Stimulated activated CD8-positive, alpha-beta memory T cell treated with anti-CD3 and anti-CD28 coated beads, Interleukin-7, amount 100 ng/mL, for 1 hour (primary cell): ENCODE data around the gene ANGPTL7.
"Not testable (repeated sequence)": the region's sequence is repeated elsewhere in the genome, so short reads cannot be mapped to it uniquely, and the experiment has no call there.

Experiments used
- DNase-seq, 2 donors: peaks; one replicate each; pipeline ENCODE4 v3.0.0-alpha.2; 2020; ENCODE audit warnings: low read depth in 2 of 2

The ANGPTL7 gene

DNA sequence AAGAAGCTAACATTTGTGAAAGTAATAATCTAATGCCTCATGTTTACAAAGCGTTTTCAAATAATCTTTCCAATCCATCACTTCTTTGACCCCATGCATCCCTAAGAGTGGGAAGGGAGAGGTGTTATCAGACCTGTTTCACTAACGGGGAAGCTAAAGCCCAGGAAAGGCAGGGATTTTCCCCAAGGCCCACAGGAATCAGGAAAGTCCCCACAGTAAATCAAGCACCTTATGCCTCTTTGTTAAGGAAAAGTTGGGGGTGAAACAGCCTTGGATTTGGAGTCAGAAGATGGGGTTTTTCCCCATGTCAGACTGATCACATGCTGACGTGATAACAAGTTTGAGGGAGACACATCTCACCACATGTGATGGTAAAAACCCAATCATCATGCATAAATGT is 20.0 kb upstream of the ANGPTL7 start:
- no peak for DNase-seq

DNA sequence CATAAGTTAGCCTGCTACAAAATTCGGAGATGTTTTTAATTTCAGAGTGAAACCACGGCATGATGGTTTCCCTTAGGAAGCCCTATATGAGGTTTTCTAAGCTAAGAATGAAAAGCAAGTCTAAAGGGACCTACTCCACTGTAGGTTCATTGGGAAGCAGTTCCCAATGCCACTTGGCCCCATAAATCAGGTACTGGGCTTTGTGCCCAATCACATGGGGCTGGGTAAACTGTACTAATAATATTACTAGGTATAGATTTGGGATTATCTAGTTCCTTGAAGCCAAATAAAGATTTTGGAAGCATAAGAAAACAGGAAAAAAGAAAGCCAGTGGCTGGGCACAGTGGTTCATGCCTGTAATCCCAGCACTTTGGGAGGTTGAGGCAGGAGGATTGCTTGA is 19.1 kb upstream of the ANGPTL7 start:
- no peak for DNase-seq

DNA sequence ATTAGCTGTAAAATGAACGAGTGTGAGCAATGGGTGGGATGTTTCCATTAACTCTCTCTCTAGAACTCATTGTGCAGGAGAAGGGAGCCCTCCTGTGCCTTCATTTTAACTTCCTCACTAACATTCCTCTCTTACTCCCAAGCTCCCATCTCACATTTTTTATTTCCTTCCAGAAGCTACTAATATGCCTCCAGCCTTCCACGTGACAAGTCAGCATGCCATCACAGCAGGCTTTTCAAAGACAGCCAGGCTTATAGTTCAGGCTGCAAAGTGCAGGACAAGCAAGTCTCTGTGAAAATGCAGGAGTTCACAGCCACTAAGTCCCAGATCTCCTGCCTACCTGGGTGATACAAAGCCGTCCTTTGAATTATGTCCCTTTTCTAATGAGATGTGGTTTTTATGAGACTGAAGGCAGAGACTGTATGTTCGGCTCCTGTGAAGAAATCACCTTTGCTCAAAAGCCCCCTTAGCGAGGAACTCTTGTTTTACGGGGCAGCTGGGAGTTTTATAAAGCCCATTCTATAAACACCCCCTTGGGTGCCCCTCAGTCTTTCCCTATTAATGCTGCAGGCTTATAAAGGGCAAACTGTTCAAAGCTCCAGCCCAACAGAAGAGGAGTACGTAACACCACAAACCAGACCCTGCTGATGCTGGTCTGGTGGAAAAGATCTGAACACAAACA is 14.8 kb upstream of the ANGPTL7 start:
- no peak for DNase-seq

DNA sequence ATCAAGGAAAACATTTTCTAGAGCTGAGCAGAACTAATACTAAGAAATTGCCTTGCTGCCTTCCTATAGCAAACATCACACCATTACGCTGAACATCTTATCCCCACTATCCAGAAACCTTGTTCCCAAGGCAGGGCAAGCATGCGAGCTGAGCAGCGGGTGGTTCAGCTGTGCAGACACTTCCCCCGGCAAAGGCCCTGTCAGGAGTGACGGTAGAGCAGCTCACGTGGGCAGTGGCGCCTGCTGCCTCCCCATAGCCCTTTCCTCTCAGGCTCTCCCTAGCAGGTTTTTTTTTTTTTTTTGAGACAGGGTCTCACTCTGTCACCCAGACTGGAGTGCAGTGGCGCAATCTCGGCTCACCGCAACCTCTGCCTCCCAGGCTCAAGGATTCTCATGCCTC is 13.7 kb upstream of the ANGPTL7 start:
- no peak for DNase-seq

DNA sequence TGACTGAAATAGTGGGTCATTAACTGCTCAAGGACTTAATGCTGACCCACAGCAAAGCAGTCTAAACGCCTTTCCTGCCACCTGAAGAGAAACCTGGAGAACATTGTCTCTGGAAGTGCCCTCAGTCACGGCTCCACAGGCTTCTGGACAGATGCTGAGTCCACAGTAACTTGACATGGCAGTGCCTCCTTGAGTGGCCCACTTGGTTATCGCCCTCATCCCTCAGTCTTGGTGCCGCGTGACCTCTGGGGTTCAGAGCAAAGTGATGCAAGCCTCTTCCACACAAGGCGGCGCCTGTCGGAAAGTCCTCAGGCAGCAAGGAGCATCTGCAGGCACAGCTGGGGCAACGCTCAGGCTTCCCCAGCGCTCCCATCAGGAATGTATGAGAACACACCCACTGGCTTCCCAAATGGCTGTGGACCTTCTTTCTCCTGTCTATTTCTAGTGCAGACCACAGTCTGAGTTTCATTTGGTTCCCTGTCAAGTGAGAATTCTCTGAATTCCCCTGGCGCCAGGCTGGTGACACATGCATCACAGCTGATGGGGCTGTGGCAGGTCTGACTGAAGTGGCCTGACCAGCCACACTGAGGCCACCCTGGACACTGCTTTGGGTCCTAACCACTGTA is 13.0 kb upstream of the ANGPTL7 start:
- DNase-seq, result no peak

DNA sequence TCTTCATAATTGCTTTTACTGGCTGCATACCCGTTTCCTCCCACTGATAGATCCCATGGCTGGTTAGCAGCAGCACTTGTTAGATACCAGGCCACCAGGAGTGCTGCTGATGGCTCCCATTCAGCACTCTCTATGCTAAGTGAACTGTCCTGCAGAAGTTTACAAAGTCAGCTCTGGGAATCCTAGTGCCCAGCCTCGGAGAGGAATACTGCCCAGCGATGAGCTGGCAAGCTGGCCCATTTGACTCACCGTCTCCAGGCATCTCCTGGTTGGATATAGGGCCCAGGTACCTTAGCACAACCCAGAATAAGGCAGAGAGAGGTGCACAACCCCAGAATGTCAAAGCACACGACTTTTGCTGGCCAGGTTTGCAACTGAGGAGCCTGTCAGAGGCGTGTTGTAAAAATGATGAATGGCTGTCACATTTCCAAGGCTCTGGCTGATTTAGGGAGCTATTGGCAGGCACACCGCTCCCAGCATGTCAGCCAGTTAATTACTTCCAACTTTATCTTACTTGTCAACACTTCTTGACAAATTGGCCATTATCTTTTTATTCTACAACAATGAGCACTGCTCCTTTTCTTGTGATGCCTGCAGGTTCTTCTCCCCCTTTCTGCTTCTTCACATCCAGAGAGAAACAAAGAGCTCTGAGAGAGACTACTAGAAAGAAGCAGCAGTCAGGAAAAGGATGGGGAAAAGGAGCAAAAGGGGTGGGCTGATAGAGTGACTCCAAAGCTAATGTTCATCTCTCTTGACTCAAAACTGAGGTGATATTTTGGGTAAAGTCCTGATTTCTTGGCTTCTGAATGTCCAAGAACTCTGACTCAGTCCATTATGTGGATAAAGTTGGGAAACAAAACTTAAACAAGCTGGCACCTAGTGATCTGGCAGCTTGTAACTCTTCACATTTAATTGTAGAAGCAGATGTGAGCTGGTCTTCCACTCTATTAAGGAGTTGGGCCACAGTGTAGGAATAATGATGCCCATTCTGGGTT is 10.8 kb upstream of the ANGPTL7 start:
- no peak for DNase-seq

DNA sequence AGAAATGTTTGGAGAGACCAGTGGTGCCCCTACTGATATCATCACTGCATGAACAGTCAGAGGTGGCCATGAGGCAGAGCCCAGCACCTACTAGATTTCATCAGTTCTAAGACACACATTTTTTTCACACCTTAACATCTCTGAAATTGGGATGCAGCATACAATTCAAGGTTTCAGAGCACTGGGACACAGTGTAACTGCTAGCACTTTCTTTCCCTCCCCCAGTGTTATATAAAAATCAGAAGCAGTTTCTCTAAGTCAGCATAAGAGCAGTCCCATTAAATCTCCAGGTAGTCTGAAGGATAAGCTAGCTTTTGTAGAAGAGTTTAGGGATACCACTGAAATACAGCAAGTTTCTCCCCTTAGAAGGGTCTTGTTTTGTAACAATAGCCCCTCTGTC is 10.0 kb upstream of the ANGPTL7 start:
- no peak for DNase-seq

DNA sequence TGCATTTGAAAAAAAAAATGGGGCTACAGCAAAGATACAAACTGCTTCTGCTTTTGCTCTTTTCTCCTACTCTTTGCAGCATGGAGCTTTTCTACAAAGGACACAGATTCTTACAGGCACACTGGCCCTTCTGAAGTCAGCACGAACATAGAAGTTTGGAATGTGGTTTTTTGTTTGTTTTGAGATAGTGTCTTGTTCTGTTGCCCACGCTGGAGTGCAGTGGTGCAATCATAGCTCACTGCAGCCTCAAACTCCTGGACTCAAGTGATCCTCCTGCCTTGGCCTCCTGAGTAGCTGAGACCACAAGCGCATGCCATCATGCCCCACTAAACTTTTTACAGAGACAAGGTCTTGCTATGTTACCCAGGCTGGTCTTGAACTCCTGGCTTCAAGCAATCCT is 9.4 kb upstream of the ANGPTL7 start:
- DNase-seq, result not testable (repeated sequence)

DNA sequence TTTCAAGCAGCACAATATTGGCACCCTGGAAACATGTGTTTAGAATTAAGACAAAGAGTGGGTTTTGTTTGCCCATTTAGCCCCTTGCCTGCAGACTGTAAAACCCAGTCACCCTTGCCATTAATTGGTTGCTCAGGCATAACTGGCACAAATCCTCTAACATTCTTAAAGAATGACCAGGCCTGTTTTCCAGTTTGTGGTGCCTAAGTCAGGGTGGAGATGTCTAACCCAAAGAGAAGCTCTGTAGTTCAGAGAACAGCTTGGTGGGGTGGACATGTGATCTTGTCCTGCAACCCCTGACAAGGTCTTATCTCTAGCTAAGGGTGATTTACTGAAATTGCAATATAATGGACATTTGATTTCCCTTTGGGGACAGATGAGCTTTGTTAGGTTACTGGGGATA is 8.8 kb upstream of the ANGPTL7 start:
- no peak for DNase-seq

DNA sequence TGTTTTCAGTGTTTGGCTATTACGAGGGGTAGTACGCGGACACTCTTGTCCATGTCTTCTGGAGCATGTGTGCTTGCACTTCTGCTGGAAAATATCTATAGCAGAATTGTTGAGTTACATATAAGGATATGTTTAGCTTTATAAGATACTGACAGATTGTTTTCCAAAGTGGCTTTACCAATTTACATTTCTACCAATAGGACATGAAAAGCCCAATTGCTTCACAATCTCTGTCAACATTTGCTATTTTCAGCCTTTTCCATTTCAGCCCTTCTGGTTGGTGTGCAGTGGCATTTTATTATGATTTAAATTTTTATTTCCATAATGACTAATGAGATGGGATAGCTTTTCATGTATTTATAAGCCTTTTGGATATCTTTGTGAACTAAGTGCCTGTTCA is 6.3 kb upstream of the ANGPTL7 start:
- DNase-seq, result no peak

DNA sequence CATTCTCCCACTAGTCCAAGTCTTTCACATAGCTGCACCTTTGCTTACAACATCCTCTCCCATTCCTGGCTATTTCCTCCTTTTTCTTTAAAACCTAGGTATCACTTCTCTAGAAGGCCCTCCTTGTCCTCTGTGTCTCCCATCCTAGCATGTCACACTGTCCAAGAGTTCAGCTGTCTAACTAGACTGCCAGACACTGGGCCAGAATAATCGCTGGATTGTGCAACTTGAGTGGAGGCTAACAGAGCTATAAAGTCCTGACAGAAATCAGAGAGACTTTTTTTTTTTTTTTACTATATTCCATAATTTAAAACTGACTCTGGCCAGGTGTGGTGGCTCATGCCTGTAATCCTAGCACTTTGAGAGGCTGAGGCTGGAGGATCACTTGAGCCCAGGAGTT is 4.2 kb upstream of the ANGPTL7 start:
- DNase-seq, result no peak

DNA sequence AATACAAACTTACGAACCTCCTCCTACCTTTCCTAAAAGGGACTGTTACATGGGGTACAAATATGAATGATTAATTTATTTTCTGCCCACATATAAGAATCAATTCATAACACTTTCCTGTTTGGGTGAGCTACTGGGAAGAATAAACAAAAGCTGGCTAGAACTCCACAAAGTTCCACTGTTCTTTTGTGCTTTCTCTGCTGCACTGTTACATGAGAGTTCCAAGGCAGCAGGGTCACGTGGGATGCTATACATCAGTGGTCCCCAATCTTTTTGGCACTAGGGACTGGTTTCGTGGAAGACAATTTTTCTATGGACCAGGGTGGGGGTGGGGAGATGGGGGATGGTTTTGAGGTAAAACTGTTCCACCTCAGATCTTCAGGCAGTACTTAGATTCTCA is 2.2 kb upstream of the ANGPTL7 start:
- no peak for DNase-seq

DNA sequence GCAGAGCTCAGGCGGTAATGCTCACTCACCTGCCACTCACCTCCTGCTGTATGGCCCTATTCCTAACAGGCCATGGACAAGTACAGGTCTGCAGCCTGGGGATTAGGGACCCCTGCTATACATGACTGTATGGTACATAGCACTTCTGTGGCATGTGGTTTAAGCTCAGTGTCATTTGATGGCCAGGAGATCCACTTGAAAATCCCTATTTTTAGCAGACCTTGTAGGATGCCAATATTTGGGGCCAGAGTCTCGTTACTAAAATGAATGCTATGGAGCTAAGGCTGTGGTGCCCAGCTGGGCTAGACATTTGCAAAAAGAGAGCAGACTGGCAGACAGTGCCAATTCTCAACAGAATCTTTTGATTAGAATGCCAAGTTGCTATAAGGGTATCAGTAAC is 1.7 kb upstream of the ANGPTL7 start:
- DNase-seq, result no peak

DNA sequence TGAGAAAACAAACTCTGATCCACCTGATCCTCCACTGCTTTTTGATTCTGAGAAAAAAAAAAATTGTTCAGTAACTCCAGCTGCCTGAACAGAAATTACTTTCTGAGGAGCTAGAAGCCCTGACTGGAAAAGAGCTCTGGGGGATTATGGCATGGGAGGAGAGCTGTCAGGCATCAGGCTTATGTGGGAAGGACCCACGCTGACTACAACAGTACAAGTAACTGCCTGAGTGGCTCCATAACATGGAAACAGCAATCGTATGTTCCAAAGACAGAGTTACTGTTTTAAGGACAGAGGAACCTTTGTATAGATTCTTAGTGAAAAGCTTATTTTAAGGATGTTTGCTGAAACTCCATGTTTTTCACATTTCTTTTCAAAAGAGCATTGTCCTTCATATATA is 1.2 kb upstream of the ANGPTL7 start:
- DNase-seq, result no peak

DNA sequence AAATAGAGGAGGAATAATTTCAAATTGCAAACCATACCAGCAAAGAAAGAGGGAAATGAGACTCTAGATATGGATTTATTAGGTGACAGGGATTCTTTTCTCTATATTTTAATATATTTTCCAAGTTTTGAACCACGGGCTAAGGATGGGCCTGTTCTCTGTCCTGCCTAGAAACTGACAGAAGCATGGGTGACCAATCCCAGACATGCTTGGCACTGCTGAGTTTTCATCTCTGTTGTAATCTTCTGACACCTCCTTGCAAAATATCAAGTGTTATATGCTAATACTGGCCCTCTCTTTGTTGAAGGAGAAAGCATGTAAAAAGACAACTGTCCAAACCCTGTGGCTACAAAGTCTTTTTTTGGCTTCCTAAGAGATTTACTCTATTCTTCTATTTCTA is 774 bp upstream of the ANGPTL7 start:
- no peak for DNase-seq

DNA sequence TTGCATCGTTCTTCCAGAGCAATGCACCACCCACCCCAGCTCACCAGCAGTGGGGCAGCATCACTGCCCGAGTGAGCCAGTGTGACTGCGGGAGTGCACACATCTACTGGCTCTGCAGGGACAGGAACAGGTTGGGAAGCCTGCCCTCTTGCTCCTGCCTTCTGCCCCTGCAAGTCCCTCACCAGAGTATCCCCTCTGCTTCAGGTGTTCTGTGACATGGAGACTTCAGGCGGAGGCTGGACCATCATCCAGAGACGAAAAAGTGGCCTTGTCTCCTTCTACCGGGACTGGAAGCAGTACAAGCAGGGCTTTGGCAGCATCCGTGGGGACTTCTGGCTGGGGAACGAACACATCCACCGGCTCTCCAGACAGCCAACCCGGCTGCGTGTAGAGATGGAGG is 4.2 kb downstream of the ANGPTL7 start:
- no peak for DNase-seq

DNA sequence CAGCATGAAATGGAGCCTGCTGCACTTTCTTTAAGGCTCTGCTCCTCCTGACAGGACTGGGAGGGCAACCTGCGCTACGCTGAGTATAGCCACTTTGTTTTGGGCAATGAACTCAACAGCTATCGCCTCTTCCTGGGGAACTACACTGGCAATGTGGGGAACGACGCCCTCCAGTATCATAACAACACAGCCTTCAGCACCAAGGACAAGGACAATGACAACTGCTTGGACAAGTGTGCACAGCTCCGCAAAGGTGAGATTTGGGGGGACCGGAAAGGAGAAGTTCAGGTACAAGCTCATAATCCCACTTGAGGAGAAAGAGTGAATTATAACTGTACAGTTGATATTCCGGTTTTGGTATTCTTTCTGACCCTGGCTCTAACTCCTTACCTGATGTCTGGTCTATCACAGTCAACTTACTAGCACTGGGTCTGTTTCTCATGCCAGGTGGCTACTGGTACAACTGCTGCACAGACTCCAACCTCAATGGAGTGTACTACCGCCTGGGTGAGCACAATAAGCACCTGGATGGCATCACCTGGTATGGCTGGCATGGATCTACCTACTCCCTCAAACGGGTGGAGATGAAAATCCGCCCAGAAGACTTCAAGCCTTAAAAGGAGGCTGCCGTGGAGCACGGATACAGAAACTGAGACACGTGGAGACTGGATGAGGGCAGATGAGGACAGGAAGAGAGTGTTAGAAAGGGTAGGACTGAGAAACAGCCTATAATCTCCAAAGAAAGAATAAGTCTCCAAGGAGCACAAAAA is 5.4 kb downstream of the ANGPTL7 start:
- no peak for DNase-seq

DNA sequence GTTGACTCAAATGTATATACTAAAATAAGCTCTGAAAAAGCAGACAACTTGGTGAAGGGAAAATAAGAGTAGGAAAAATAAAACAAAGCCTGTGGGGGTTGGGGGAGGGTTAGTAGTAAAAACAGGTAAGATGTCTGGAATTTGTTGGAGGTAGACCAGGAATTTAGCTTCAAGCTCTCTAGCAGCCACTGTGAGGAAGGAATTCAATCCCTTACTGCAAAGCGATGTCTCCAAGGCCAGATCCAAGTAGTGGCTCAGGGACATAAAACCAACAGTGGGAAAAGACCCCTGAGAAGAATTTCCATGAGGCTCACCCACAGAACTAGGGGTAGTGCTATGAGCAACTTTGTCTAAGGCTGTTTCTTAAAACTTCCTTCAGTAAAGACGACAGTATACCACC is 7.8 kb downstream of the ANGPTL7 start:
- DNase-seq, result no peak

DNA sequence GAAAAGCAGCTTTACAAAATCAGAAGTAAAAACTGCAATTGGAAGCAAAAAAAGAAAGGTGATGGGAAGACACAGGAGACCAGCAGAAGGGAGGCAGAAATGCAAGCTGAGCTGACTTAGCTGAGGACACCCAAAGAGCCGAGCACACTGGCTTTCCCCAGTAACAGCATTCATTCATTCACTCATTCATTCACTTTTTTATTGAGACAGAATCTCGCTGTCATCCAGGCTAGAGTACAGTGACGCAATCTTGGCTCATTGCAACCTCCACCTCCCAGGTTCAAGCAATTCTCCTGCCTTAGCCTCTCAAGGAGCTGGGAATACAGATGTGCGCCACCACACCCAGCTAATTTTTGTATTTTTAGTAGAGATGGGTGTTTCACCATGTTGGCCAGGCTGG is 8.2 kb downstream of the ANGPTL7 start:
- no peak for DNase-seq

DNA sequence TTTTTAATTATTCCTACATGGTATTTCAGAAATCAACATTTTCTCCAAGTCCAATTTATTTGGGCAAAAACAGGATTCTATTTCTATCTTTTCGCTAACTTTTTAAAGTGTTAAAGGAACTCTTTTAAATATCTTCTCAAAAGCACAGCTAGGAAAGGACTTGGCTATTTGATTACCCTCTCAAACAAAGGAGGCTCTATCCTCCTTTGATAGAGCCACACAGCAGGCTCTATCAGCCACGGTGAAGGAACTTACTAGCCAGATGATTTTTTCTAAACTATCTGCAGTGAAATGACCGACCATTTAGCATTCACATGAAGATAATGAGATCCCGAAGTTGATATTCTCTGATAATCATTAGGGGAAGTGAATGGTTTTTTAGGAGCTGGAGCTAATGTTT is 9.1 kb downstream of the ANGPTL7 start:
- no peak for DNase-seq

DNA sequence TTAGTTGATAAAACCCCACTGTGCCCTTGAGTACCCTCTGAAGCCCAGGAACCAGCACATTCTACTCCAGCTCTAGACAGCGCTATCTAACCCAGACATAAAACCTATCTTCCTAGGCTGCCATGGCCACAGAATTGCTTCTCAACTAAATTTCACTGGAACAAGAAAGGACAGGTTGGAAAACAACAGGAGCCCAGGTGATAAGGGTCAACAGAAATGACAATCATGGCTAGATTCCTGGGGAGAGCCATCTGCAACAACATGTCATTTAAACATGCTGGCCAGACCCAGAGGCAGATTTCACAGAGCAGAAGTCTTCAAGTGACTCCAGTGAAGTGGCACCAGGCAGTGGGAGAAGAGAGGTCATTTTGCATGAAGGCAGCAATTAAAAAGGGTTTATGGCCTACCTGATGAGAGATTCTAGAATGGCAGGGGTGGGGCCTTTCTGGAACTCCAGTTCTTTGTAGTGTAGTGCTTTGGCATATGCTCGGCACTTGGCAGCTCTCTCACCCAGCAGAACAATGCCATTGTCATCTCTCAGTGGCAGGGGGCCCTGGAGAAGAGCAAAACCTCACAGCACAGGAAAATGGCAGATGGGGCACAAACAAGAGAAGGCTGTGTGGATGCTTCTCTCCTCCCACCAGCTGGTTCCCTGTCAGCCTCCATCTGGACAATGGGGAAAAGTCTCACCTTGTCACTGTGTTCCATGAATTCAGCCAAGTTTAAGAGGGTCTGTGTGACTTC is 9.9 kb downstream of the ANGPTL7 start:
- DNase-seq, result no peak
